KMS-11 (cell line): Measurements from ENCODE around the gene XIRP1.

Experiments used
- H2AFZ ChIP-seq: fragments of 200-600 bp; sonication (generic); 2 replicates; pipeline ENCODE4 v1.6.1; 2016; ENCODE audit warnings: antibody characterized with exemption, mixed run types, low read depth
- H3K27ac ChIP-seq: fragments of 200-600 bp; sonication (generic); 2 replicates; pipeline ENCODE4 v1.6.1; 2016; ENCODE audit warnings: mild to moderate bottlenecking, mixed run types
- H3K27me3 ChIP-seq: fragments of 200-600 bp; sonication (generic); 2 replicates; pipeline ENCODE4 v1.6.1; 2017; ENCODE audit warnings: mild to moderate bottlenecking, low read depth, mixed run types, moderate library complexity; ENCODE audit not compliant: insufficient read depth
- H3K36me3 ChIP-seq: fragments of 200-600 bp; sonication (generic); 2 replicates; pipeline ENCODE4 v1.6.1; 2017; ENCODE audit warnings: mild to moderate bottlenecking, mixed run types; ENCODE audit not compliant: insufficient read depth
- H3K4me1 ChIP-seq: fragments of 200-600 bp; sonication (generic); 2 replicates; pipeline ENCODE4 v1.6.1; 2016; ENCODE audit warnings: mild to moderate bottlenecking, low read depth, mixed run types; ENCODE audit not compliant: poor library complexity, severe bottlenecking
- H3K4me2 ChIP-seq: fragments of 200-600 bp; sonication (generic); 2 replicates; pipeline ENCODE4 v1.7.0; 2016; ENCODE audit warnings: mild to moderate bottlenecking, mixed run types
- H3K4me3 ChIP-seq: fragments of 200-600 bp; sonication (generic); IDR thresholded peaks from 2 replicates; pipeline ENCODE4 v1.6.1; 2017; ENCODE audit warnings: low read depth, low read length, mixed read lengths; ENCODE audit not compliant: insufficient read depth
- H3K79me2 ChIP-seq: fragments of 200-600 bp; sonication (generic); 2 replicates; pipeline ENCODE4 v1.6.1; 2016; ENCODE audit warnings: low read depth, mixed run types; ENCODE audit not compliant: insufficient read depth
- H3K9ac ChIP-seq: fragments of 200-600 bp; sonication (generic); 2 replicates; pipeline ENCODE4 v1.6.1; 2016; ENCODE audit warnings: mild to moderate bottlenecking, mixed run types
- H4K20me1 ChIP-seq: fragments of 200-600 bp; sonication (generic); 2 replicates; pipeline ENCODE4 v1.6.1; 2016; ENCODE audit warnings: mild to moderate bottlenecking, mixed run types; ENCODE audit not compliant: insufficient read depth
- TF ChIP-seq, protein P1 (sequence below): fragments of 200-600 bp; sonication (generic); conservative IDR thresholded peaks from 2 replicates; pipeline ENCODE4 v1.6.1; 2017; ENCODE audit warnings: low read depth, mild to moderate bottlenecking, antibody characterized with exemption, low read length, moderate library complexity, mixed read lengths

The XIRP1 gene

DNA sequence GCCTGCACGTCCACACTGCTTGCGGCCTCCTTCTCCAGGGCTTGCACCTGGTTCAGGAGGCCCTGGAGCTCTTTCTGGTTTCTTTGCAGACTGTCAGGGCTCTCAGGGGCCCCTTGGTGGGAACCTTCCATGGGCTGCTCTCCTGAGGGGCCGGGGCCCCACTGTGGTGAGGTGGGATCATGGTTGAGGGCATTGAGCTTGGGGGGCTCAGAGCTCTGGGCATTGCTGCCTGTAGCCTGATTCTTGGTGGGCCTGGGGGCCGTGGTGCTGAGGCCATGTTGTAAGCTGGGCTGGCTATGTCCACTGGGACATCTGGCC is 7.5 kb downstream of the XIRP1 start:
- Histone ChIP-seq H3K79me2 (no peaks in the 10 kb centered on the region), H3K9ac (no peak overlapping the region), H3K4me2 (no peak overlapping the region), H3K36me3 (no peaks in the 10 kb centered on the region), H3K27ac (no peak overlapping the region), H4K20me1 (no peaks in the 10 kb centered on the region), H3K4me3 (no peak overlapping the region), H3K4me1 (peaks cover 15% of the 10 kb centered on the region), H3K27me3 (no peaks in the 10 kb centered on the region), H2AFZ (no peak overlapping the region)
- TF ChIP-seq, protein P1, sequence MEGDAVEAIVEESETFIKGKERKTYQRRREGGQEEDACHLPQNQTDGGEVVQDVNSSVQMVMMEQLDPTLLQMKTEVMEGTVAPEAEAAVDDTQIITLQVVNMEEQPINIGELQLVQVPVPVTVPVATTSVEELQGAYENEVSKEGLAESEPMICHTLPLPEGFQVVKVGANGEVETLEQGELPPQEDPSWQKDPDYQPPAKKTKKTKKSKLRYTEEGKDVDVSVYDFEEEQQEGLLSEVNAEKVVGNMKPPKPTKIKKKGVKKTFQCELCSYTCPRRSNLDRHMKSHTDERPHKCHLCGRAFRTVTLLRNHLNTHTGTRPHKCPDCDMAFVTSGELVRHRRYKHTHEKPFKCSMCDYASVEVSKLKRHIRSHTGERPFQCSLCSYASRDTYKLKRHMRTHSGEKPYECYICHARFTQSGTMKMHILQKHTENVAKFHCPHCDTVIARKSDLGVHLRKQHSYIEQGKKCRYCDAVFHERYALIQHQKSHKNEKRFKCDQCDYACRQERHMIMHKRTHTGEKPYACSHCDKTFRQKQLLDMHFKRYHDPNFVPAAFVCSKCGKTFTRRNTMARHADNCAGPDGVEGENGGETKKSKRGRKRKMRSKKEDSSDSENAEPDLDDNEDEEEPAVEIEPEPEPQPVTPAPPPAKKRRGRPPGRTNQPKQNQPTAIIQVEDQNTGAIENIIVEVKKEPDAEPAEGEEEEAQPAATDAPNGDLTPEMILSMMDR, result no peak

DNA sequence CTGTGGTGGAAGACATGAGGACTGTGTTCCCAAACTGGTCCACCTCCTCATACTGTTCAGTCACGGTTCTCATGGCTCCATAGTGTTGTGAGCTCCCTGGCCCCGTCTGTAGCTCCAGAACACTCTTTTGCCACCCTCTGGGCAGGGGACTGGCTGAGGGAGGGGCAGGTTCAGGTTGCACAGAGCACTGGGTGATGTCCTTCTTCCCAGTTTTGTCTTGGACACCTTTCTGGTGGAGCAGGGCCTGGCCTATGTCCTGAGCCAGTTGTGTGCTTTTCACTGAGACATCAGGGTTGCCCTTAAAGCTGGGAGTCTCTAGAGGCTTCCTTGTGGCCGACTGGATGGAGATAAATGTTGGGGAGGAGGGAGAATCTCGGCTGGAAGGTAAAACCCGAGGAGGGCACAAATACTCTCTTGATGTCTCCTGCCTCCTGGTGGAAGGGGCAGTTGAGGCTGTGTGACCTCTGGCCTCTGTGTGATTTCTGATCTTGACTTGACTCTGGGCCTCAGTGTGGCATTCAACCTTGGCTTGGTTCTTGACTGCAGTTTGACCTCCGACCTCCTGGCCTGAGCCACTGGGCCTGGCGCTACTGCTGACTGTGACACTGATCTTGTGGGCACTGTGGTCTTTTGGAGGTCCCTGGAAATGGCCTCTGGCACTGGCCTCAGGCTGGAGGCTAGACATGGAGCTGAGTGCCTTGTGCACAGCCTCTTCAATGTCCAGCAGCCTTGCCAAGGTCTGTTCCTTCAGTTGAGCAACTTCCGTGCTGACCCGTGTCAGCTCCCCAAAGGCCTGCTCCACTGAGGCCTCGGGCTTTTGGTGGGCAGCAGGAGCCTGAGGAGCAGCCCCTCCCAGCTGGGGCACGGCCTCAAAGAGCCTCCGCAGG is 8.1 kb downstream of the XIRP1 start:
- Histone ChIP-seq H3K4me3 (no peak overlapping the region), H2AFZ (no peak overlapping the region), H3K27me3 (no peaks in the 10 kb centered on the region), H3K9ac (no peak overlapping the region), H3K36me3 (no peaks in the 10 kb centered on the region), H3K79me2 (no peaks in the 10 kb centered on the region), H3K27ac (no peak overlapping the region), H3K4me2 (no peak overlapping the region), H3K4me1 (peaks cover 20% of the 10 kb centered on the region), H4K20me1 (no peaks in the 10 kb centered on the region)
- TF ChIP-seq, protein P1, result no peak

DNA sequence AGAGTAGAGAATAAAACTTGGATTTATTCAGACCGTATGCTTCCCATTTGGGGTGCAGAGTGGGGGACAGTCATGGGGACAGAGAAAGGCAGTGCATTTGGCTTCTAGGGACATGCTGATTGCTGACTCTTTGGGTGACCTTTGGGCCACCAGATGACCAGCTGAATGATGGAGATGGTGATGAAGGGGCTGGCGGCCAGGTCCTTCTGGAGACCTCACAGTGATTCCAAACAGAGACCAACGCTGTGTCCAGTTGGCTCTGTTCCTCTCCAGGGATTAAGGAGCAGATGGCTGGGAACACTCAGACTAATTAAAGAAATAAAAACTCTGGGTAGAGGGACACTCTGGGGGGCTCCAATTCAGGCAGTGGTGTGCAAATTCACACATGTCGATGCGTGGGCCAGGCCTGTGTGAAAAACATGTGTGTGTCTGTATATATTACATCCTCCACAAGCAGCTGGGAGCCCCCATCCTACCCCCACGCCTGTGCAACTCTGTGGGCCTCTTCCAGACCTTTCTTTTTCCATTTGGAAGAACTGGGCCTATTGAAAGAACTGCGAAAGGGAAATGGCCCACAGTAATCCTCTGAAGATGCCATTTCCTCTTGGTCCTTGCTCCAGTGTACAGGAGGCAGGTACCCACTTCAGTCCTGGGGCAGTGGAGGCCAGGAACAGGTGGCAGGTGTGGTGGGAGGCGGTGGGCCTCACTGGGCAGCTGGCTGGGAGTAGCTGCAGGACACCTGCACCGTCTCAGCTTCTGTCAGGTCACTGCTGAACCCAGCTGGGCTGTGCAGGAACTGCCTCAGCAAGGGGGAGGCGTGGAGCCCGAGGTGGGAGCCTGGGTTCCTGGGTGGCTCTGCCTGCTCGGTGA is 8.9 kb downstream of the XIRP1 start:
- Histone ChIP-seq H3K27me3 (no peaks in the 10 kb centered on the region), H3K4me1 (peaks cover 26% of the 10 kb centered on the region), H4K20me1 (no peaks in the 10 kb centered on the region), H2AFZ (no peak overlapping the region), H3K36me3 (no peaks in the 10 kb centered on the region), H3K79me2 (no peaks in the 10 kb centered on the region), H3K4me2 (no peak overlapping the region), H3K9ac (no peak overlapping the region), H3K27ac (no peak overlapping the region), H3K4me3 (no peak overlapping the region)
- TF ChIP-seq, protein P1, result no peak

DNA sequence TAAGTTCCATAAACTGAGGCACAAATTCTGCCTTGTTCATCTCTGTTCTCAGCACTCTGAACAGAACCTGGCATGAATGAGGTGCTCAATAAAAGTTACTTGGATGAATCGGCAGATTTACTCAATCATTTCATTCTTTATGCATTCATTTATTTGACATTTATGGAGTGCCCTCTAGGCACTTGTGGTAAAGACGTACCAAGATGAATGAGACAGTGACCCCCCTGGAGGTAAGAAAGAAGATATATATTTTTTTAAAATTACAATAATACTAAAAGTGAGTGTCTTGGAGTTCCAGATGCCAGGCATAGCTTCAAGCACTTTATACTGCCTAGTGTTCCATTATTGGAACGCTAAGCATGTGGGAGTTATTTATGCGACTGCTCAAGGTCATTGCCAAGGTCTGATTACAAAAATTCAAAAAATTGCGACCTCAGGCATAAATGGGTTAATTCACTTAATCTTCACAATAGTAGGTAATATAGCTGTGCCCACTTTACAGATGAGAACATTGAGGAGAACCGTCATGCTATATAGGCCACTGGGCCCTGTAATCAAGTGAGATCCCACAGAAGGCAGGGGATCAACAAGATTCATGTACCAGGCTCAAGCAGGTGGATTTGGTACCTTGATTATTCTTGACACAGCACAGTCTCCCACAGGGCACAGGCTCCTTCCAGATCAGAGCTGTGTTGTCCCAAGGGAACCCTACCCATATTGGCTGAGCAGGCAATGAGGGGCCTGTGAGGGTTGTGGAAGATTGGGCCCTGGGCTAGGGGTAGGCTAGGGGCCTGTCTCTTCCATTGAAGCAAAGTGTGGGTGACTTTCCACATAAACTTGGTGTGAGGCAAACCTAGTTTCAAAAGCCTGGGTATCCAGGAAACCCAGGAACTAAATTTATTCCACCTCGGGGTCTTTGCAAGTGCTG is 10.7 kb downstream of the XIRP1 start:
- peak overlapping the region; percentile 69 for H2AFZ ChIP-seq
- H4K20me1 ChIP-seq, result no peaks in the 10 kb centered on the region
- H3K27ac ChIP-seq, result peak overlapping the region; percentile 43; the same call in 1 of the 2 replicates
- no peaks in the 10 kb centered on the region for H3K36me3 ChIP-seq
- TF ChIP-seq, protein P1, result no peak
- H3K4me1 ChIP-seq, result peaks cover 36% of the 10 kb centered on the region
- H3K27me3 ChIP-seq, result no peaks in the 10 kb centered on the region
- peak overlapping the region; percentile 40; the same call in 1 of the 2 replicates for H3K9ac ChIP-seq
- H3K4me2 ChIP-seq, result peak overlapping the region; percentile 82
- H3K79me2 ChIP-seq, result no peaks in the 10 kb centered on the region
- no peak overlapping the region for H3K4me3 ChIP-seq
